Measurements from ENCODE around the gene DDAH2. TPM values are rescaled to one million over a fixed set of nuclear protein-coding genes. Genes with fewer than 3 reads are reported as not detected.

The DDAH2 gene
- total RNA-seq, 1 donor from 2014 or later, result 142 TPM

DNA sequence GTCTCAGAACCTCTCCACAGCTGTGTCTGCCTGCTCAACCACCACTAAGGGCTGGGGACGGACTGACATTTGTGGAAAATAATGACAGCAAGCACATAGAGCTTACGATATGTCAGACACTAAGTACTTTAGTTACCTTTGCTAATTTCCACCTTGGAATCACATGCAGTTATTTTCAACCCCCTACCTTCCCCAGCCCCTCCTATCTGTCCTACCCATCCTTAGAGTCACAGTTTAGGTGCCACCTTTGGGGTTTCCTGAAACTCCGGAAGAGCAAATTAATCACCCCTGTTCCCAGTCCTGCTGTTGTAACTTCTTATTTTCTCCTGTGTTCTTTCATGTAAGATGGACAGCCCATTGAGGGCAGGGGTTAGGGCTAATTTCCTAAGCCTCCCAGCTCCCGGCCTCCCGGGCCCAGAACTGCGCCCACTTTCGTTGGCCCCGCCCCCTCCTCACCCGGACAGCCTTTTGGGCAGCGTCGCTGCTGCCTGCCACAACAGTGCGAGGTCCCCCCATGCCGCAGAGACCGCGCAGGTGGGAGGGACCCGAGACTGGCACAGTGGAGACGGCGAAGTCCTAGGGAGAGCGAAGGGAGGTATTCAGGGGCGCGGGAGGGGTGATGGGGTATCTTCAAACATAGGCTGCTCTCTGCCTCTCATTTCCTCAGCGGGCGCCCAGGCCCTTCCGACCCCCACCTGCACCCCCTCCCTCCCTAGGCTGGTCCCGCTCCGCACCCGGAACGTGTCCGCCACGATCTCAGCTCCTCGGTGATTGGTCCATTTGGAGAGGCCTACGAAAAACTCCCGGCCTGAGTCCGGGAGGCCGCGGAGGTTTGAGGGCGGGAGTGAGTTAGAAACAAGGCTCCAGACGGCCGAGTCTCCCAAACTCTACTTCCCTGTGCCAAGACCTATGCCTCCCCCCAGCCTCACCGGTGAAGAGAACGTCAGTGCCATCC lies 1.1 kb downstream of the DDAH2 start:
- no peak overlapping the region for H3K27ac Mint-ChIP-seq
- TF ChIP-seq CTCF (IDR thresholded peaks at IDR 0.05; ENCODE audit: unreplicated experiment), result no peak
- peaks cover 22% of the 10 kb centered on the region for H3K4me1 Mint-ChIP-seq
- H3K4me3 Mint-ChIP-seq, result peak overlapping the region; percentile 100
- H3K9me3 Mint-ChIP-seq, result no peaks in the 10 kb centered on the region
- H3K36me3 Mint-ChIP-seq, result peaks cover 40% of the 10 kb centered on the region
- H3K27me3 Mint-ChIP-seq (ENCODE audit: low read depth), result no peaks in the 10 kb centered on the region
- no peak for DNase-seq (ENCODE audit: low spot score in 2 of 2, unreplicated experiment in 2 of 2)

- H3K27ac Mint-ChIP-seq, result no peak overlapping the region
- peaks cover 22% of the 10 kb centered on the region for H3K4me1 Mint-ChIP-seq
- DNase-seq (ENCODE audit: low spot score in 2 of 2, unreplicated experiment in 2 of 2), result no peak
- peaks cover 41% of the 10 kb centered on the region for H3K36me3 Mint-ChIP-seq
- H3K27me3 Mint-ChIP-seq (ENCODE audit: low read depth), result no peaks in the 10 kb centered on the region
- H3K4me3 Mint-ChIP-seq, result peak overlapping the region; percentile 100
- no peaks in the 10 kb centered on the region for H3K9me3 Mint-ChIP-seq
- TF ChIP-seq CTCF (IDR thresholded peaks at IDR 0.05; ENCODE audit: unreplicated experiment), result no peak
These were observed 1.9 kb downstream of the DDAH2 start for GRCh38 chr6:31727034-31727716.

- Mint-ChIP-seq H3K9me3 (no peaks in the 10 kb centered on the region), H3K27me3 (ENCODE audit: low read depth) (no peaks in the 10 kb centered on the region), H3K27ac (peak overlapping the region; percentile 3), H3K36me3 (peaks cover 33% of the 10 kb centered on the region), H3K4me1 (peaks cover 21% of the 10 kb centered on the region), H3K4me3 (no peak overlapping the region)
- no peak for TF ChIP-seq CTCF (IDR thresholded peaks at IDR 0.05; ENCODE audit: unreplicated experiment)
- DNase-seq (ENCODE audit: low spot score in 2 of 2, unreplicated experiment in 2 of 2), result no peak
These were observed 3.4 kb downstream of the DDAH2 start for GRCh38 chr6:31725502-31726350.

DNA sequence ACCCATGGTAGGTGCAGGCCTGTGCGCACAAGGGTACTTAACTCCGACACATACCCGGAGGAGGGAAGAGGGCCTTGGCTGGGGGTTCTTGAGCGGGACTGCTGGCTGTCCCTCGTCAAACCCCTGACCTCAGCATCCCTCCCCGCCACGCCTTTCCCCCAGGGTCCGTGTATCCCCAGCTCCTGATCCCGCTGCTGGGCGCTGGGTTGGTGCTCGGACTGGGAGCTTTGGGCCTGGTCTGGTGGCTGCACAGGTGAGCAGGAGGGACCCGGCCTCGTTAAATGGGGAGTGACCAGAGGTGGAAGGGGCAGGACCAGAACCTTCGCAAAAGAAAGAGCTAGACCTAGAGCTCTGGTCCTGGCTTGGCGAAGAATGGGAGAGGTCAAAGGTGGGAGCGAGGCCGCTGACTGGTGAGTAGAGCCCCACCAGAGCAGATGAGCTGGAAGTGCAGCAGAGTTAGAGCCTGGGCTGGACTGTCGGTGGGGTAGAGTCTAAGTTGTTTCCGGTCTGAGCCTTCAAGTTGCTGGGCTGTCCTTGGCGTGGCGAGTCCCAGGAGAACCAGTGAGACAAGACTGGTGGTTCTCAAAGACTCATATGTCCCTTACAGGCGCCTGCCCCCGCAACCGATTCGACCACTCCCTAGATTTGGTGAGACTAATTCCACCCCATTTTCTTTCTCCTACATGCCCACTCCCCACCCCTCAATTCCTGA lies 5.0 kb downstream of the DDAH2 start:
- peaks cover 19% of the 10 kb centered on the region for H3K4me1 Mint-ChIP-seq
- TF ChIP-seq CTCF (IDR thresholded peaks at IDR 0.05; ENCODE audit: unreplicated experiment), result no peak
- H3K4me3 Mint-ChIP-seq, result no peak overlapping the region
- peaks cover 30% of the 10 kb centered on the region for H3K36me3 Mint-ChIP-seq
- no peak for DNase-seq (ENCODE audit: low spot score in 2 of 2, unreplicated experiment in 2 of 2)
- H3K9me3 Mint-ChIP-seq, result no peaks in the 10 kb centered on the region
- H3K27me3 Mint-ChIP-seq (ENCODE audit: low read depth), result no peaks in the 10 kb centered on the region
- H3K27ac Mint-ChIP-seq, result peak overlapping the region; percentile 47

All from mesothelial cell of epicardium (in vitro differentiated cells).